ENCODE results near the gene C3orf85.
"Not testable (repeated sequence)": the region's sequence is repeated elsewhere in the genome, so short reads cannot be mapped to it uniquely, and the experiment has no call there.

C3orf85 gene
- total RNA-seq: 0 to 0.07 (median 0) reads per million in 18 experiments

GRCh38 chr3:109136523-109136922 lies at the start of gene C3orf85:
Gene C3orf85 (plus strand): TSS chr3:109136719. CDS start chr3:109136848, 129 bp downstream.
- DNase-seq: no peak

GRCh38 chr3:109089265-109089664 lies 47.3 kb upstream of the C3orf85 start:
- no peak for DNase-seq

- no peak for DNase-seq
Observed at GRCh38 chr3:109091846-109092245, 44.7 kb upstream of the C3orf85 start.

GRCh38 chr3:109093561-109093960 lies 43.0 kb upstream of the C3orf85 start:
- no peak for DNase-seq

- DNase-seq: no peak
Observed at GRCh38 chr3:109095166-109095565, 41.4 kb upstream of the C3orf85 start.

GRCh38 chr3:109098079-109098644 lies 38.4 kb upstream of the C3orf85 start:
- DNase-seq: peak; percentile 1 to 13

GRCh38 chr3:109109574-109109973 lies 26.9 kb upstream of the C3orf85 start:
- DNase-seq: no peak

- DNase-seq: no peak
Observed at GRCh38 chr3:109112946-109113760, 23.4 kb upstream of the C3orf85 start.

- no peak for DNase-seq
Observed at GRCh38 chr3:109114746-109115145, 21.8 kb upstream of the C3orf85 start.

GRCh38 chr3:109115451-109115850 lies 21.1 kb upstream of the C3orf85 start:
- no peak for DNase-seq

GRCh38 chr3:109116031-109116430 lies 20.5 kb upstream of the C3orf85 start:
- no peak for DNase-seq

- no peak for DNase-seq
Observed at GRCh38 chr3:109117939-109118338, 18.6 kb upstream of the C3orf85 start, which contains the start of gene MORC1. Gene MORC1 (minus strand): TSS chr3:109118134. CDS start chr3:109118059, 75 bp downstream.

- no peak for DNase-seq
Observed at GRCh38 chr3:109118584-109118983, 17.9 kb upstream of the C3orf85 start.

GRCh38 chr3:109122690-109123089 lies 13.8 kb upstream of the C3orf85 start:
- peak; percentile 13 to 17 for DNase-seq

- DNase-seq: no peak
Observed at GRCh38 chr3:109125902-109126301, 10.6 kb upstream of the C3orf85 start.

- no peak for DNase-seq
Observed at GRCh38 chr3:109127553-109127952, 9.0 kb upstream of the C3orf85 start.

- no peak for DNase-seq
Observed at GRCh38 chr3:109131276-109131675, 5.2 kb upstream of the C3orf85 start.

- no peak for DNase-seq
Observed at GRCh38 chr3:109132801-109133473, 3.6 kb upstream of the C3orf85 start.

GRCh38 chr3:109133474-109133816 lies 3.1 kb upstream of the C3orf85 start:
- DNase-seq: not testable (repeated sequence)

- no peak for DNase-seq
Observed at GRCh38 chr3:109137761-109138160, 1.2 kb downstream of the C3orf85 start.

- no peak for DNase-seq
Observed at GRCh38 chr3:109140318-109140717, 3.8 kb downstream of the C3orf85 start.

- no peak for DNase-seq
Observed at GRCh38 chr3:109143646-109144045, 7.1 kb downstream of the C3orf85 start.

- no peak for DNase-seq
Observed at GRCh38 chr3:109149078-109149477, 12.6 kb downstream of the C3orf85 start.

- DNase-seq: no peak
Observed at GRCh38 chr3:109152320-109152719, 15.8 kb downstream of the C3orf85 start.

Data from inflammatory macrophage (primary cell).